Measurements from ENCODE around the gene ACP1.

ACP1 gene

GRCh38 chr2:278312-278926 is 13.7 kb downstream of the ACP1 start:
- H2AFZ ChIP-seq (ENCODE audit: low read length), result no peak overlapping the region
- no peaks in the 10 kb centered on the region for H3K27me3 ChIP-seq (ENCODE audit: insufficient read depth, low read length)
- no peak overlapping the region for H3K4me3 ChIP-seq (ENCODE audit: low read depth, low read length, poor library complexity, severe bottlenecking)
- no peak overlapping the region for H3K9ac ChIP-seq (ENCODE audit: low read length)
- no peak overlapping the region for H3K27ac ChIP-seq (ENCODE audit: low read depth, low read length, poor library complexity, severe bottlenecking)
- H3K4me1 ChIP-seq (ENCODE audit: insufficient read depth, low read length, severe bottlenecking), result peaks cover 3% of the 10 kb centered on the region
- H3K4me2 ChIP-seq (ENCODE audit: low read length), result no peak overlapping the region
- H4K20me1 ChIP-seq (ENCODE audit: insufficient read depth, low read length), result no peaks in the 10 kb centered on the region; the same call in 1 of the 2 replicates
- H3K36me3 ChIP-seq (ENCODE audit: insufficient read depth, low read length), result peaks cover 91% of the 10 kb centered on the region
- TF ChIP-seq EZH2 (IDR thresholded peaks at IDR 0.05; ENCODE audit: borderline replicate concordance, low read length) (no peak), CTCF (IDR thresholded peaks at IDR 0.05; ENCODE audit: low read length) (no peak)
- H3K9me3 ChIP-seq (ENCODE audit: low read length), result no peaks in the 10 kb centered on the region
- no peaks in the 10 kb centered on the region for H3F3A ChIP-seq (ENCODE audit: insufficient read depth, low read length)
- H3K79me2 ChIP-seq (ENCODE audit: insufficient read depth, low read length), result peaks cover 18% of the 10 kb centered on the region
- H3K9me2 ChIP-seq (ENCODE audit: low read depth, low read length), result no peaks in the 10 kb centered on the region

- Histone ChIP-seq H3K4me1 (ENCODE audit: insufficient read depth, low read length, severe bottlenecking) (no peaks in the 10 kb centered on the region), H3K27ac (ENCODE audit: low read depth, low read length, poor library complexity, severe bottlenecking) (no peak overlapping the region), H3F3A (ENCODE audit: insufficient read depth, low read length) (no peaks in the 10 kb centered on the region), H4K20me1 (ENCODE audit: insufficient read depth, low read length) (no peaks in the 10 kb centered on the region; the same call in 1 of the 2 replicates), H3K4me2 (ENCODE audit: low read length) (no peak overlapping the region), H3K9me3 (ENCODE audit: low read length) (no peaks in the 10 kb centered on the region), H3K27me3 (ENCODE audit: insufficient read depth, low read length) (no peaks in the 10 kb centered on the region), H3K79me2 (ENCODE audit: insufficient read depth, low read length) (peaks cover 13% of the 10 kb centered on the region), H3K36me3 (ENCODE audit: insufficient read depth, low read length) (peaks cover 86% of the 10 kb centered on the region), H3K4me3 (ENCODE audit: low read depth, low read length, poor library complexity, severe bottlenecking) (no peak overlapping the region), H3K9me2 (ENCODE audit: low read depth, low read length) (no peaks in the 10 kb centered on the region), H3K9ac (ENCODE audit: low read length) (no peak overlapping the region), H2AFZ (ENCODE audit: low read length) (no peak overlapping the region)
- TF ChIP-seq CTCF (IDR thresholded peaks at IDR 0.05; ENCODE audit: low read length), result no peak
- TF ChIP-seq EZH2 (IDR thresholded peaks at IDR 0.05; ENCODE audit: borderline replicate concordance, low read length), result no peak
Measured at GRCh38 chr2:278927-279320, 14.2 kb downstream of the ACP1 start.

- no peak for TF ChIP-seq EZH2 (IDR thresholded peaks at IDR 0.05; ENCODE audit: borderline replicate concordance, low read length)
- TF ChIP-seq CTCF (IDR thresholded peaks at IDR 0.05; ENCODE audit: low read length), result no peak
- no peaks in the 10 kb centered on the region for H3K9me3 ChIP-seq (ENCODE audit: low read length)
- H3K79me2 ChIP-seq (ENCODE audit: insufficient read depth, low read length), result peaks cover 8% of the 10 kb centered on the region
- H3F3A ChIP-seq (ENCODE audit: insufficient read depth, low read length), result no peaks in the 10 kb centered on the region
- H3K36me3 ChIP-seq (ENCODE audit: insufficient read depth, low read length), result peaks cover 82% of the 10 kb centered on the region
- H3K4me1 ChIP-seq (ENCODE audit: insufficient read depth, low read length, severe bottlenecking), result no peaks in the 10 kb centered on the region
- H3K4me3 ChIP-seq (ENCODE audit: low read depth, low read length, poor library complexity, severe bottlenecking), result no peak overlapping the region
- no peaks in the 10 kb centered on the region; the same call in 1 of the 2 replicates for H4K20me1 ChIP-seq (ENCODE audit: insufficient read depth, low read length)
- no peak overlapping the region for H2AFZ ChIP-seq (ENCODE audit: low read length)
- no peaks in the 10 kb centered on the region for H3K27me3 ChIP-seq (ENCODE audit: insufficient read depth, low read length)
- no peaks in the 10 kb centered on the region for H3K9me2 ChIP-seq (ENCODE audit: low read depth, low read length)
- no peak overlapping the region for H3K9ac ChIP-seq (ENCODE audit: low read length)
- no peak overlapping the region for H3K4me2 ChIP-seq (ENCODE audit: low read length)
- no peak overlapping the region for H3K27ac ChIP-seq (ENCODE audit: low read depth, low read length, poor library complexity, severe bottlenecking)
Measured at GRCh38 chr2:279366-279765, 14.6 kb downstream of the ACP1 start.
